ENCODE data around the gene PPP3R1. TPM values are rescaled to one million over a fixed set of nuclear protein-coding genes. Genes with fewer than 3 reads are reported as not detected.
A peak's percentile ranks its signal among the peaks of the same experiment; 100 is the strongest.

The PPP3R1 gene, protein sequence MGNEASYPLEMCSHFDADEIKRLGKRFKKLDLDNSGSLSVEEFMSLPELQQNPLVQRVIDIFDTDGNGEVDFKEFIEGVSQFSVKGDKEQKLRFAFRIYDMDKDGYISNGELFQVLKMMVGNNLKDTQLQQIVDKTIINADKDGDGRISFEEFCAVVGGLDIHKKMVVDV
- polyA plus RNA-seq (10.1 to 28.5 TPM (median 21.6 TPM) in 3 replicates), polyA minus RNA-seq (5.2 to 31.0 TPM (median 12.3 TPM) in 3 replicates)
- polyA plus RNA-seq (2011; ENCODE audit: low read depth): 36.9 TPM
- 14.2 and 29.6 TPM in 2 replicates for polyA plus RNA-seq (2011; cell fraction: cytosol; rRNA removed)
- 15.9 and 20.8 TPM in 2 replicates for polyA plus RNA-seq (2011; cell fraction: nucleus; rRNA removed)
- 29.9 and 37.5 TPM in 2 replicates for polyA plus RNA-seq (2012; ENCODE audit: low replicate concordance)
- polyA minus RNA-seq (2011; cell fraction: cytosol; rRNA and poly(A)+ RNA removed): 22.6 TPM
- polyA minus RNA-seq (2011; cell fraction: nucleus; rRNA and poly(A)+ RNA removed): 13.1 and 22.5 TPM in 2 replicates

DNA sequence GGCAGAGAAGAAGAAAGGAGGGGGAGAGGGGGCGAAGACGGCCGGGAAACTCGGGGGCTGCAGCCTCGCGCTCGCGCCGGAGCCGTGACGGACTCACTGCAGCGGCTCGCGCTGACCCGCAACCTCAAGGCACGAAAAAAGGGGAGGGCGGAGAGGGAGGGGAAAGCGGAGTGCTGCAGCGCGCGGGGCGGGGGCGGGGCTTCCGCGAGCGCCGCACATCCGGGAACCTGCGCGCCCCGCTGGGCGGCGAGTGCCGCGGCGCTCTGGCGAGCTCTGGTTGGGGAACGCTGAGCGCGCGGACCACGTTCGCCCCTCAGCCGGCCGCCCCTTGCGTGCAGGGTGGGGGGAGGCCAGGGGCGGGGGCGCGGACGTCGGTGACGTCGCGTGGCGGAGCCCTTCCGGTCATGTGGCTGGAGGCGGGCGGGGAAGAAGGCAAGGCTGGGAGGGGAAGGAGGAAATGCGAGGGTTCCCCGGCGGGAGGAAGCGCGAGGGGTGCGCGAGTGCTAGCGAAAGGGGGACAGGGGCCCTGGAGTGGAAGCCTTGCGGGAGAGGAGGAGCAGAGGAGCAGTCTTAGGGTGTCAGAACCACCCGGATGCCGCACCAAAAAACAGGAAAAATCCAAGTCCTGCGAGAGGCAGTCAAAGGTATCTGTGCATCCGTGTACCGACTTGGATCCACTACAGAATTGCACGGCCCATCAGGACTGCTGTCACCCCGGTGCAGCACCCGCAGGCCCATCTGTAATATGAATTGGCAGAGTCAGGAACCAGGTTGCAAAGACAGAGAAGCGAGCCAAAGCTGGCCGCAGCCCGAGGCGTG is at the start of gene PPP3R1:
TSS of gene PPP3R1 (minus strand) at position 133 of the 819 bp plus-strand sequence. CDS start 405 bp downstream, outside the sequence.
- Histone ChIP-seq H3K9me1 (ENCODE audit: control insufficient read depth, extremely low read depth, insufficient read depth, low read length) (no peaks in the 10 kb centered on the region), H4K20me1 (ENCODE audit: control insufficient read depth, extremely low read depth, insufficient read depth, low read length) (peaks cover 19% of the 10 kb centered on the region), H3K79me2 (ENCODE audit: control insufficient read depth, insufficient read depth, low read length) (peaks cover 47% of the 10 kb centered on the region), H3K27ac (ENCODE audit: control insufficient read depth, insufficient read depth, low read length) (peak within 1 kb of the TSS; percentile 97), H3K9ac (ENCODE audit: control insufficient read depth, extremely low read depth, insufficient read depth, low read length) (peak within 1 kb of the TSS; percentile 98), H3K27me3 (ENCODE audit: control insufficient read depth, extremely low read depth, insufficient read depth, low read length) (no peaks in the 10 kb centered on the region), H3K4me3 (ENCODE audit: control insufficient read depth in 2 of 3, extremely low read depth in 1 of 3, insufficient read depth in 2 of 3, low read depth in 1 of 3, low read length in 3 of 3) (peak within 1 kb of the TSS; percentile 73 to 99 (median 97)), H3K4me2 (ENCODE audit: control insufficient read depth, extremely low read depth, insufficient read depth, low read depth, low read length) (peak within 1 kb of the TSS; percentile 100), H3K4me1 (ENCODE audit: control insufficient read depth, extremely low read depth, insufficient read depth, low read length) (peaks cover 31% of the 10 kb centered on the region), H2AFZ (ENCODE audit: control insufficient read depth, low read length) (peak within 1 kb of the TSS; percentile 92), H3K36me3 (ENCODE audit: control insufficient read depth in 2 of 2, extremely low read depth in 1 of 2, insufficient read depth in 2 of 2, low read length in 2 of 2) (peaks cover 0 to 5% of the 10 kb centered on the region in 2 experiments), H3K9me3 (ENCODE audit: control insufficient read depth, low read depth, low read length) (no peaks in the 10 kb centered on the region)
- TF ChIP-seq EZH2 (IDR thresholded peaks at IDR 0.05; ENCODE audit: low read length): no peak
- TF ChIP-seq, protein P1, sequence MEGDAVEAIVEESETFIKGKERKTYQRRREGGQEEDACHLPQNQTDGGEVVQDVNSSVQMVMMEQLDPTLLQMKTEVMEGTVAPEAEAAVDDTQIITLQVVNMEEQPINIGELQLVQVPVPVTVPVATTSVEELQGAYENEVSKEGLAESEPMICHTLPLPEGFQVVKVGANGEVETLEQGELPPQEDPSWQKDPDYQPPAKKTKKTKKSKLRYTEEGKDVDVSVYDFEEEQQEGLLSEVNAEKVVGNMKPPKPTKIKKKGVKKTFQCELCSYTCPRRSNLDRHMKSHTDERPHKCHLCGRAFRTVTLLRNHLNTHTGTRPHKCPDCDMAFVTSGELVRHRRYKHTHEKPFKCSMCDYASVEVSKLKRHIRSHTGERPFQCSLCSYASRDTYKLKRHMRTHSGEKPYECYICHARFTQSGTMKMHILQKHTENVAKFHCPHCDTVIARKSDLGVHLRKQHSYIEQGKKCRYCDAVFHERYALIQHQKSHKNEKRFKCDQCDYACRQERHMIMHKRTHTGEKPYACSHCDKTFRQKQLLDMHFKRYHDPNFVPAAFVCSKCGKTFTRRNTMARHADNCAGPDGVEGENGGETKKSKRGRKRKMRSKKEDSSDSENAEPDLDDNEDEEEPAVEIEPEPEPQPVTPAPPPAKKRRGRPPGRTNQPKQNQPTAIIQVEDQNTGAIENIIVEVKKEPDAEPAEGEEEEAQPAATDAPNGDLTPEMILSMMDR (optimal IDR thresholded peaks at IDR 0.05 in 1 of 3, IDR thresholded peaks at IDR 0.05 in 1 of 3, conservative IDR thresholded peaks at IDR 0.05 in 1 of 3; ENCODE audit: extremely low read depth in 1 of 3, insufficient read depth in 2 of 3, low read length in 3 of 3): no peak
- FAIRE-seq: no peak
- DNase-seq (ENCODE audit: low read depth, low spot score): peak; percentile 49
- dilution Hi-C loops (cut with MboI; ENCODE audit: extremely low pct_ligation_motif_present, low sequenced_read_pairs): no loop called here

DNA sequence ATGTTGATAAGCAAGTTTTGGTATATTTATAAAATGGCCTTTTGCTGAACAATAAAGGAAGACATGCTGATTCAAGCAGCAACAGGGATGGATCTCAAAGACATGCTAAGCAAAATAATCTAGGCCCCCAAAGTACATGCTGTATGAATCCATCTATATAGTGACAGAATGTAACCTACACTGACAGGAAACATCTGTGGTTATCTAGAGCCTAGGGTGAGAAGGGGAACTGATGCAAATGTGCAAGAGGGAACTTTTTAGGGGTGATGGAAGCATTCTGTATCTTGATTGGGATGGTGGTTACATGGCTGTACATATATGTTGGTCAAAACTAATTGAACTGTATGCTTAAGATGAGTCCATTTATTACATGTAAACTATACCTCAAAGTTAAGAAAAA is 43.2 kb upstream of the PPP3R1 start:
- DNase-seq (ENCODE audit: low read depth, low spot score): no peak
- dilution Hi-C loops (cut with MboI; ENCODE audit: extremely low pct_ligation_motif_present, low sequenced_read_pairs): no loop called here
- Histone ChIP-seq H3K36me3 (ENCODE audit: control insufficient read depth in 2 of 2, extremely low read depth in 1 of 2, insufficient read depth in 2 of 2, low read length in 2 of 2) (no peaks in the 10 kb centered on the region), H4K20me1 (ENCODE audit: control insufficient read depth, extremely low read depth, insufficient read depth, low read length) (no peaks in the 10 kb centered on the region), H3K27ac (ENCODE audit: control insufficient read depth, insufficient read depth, low read length) (no peak overlapping the region), H2AFZ (ENCODE audit: control insufficient read depth, low read length) (no peak overlapping the region), H3K27me3 (ENCODE audit: control insufficient read depth, extremely low read depth, insufficient read depth, low read length) (no peaks in the 10 kb centered on the region), H3K79me2 (ENCODE audit: control insufficient read depth, insufficient read depth, low read length) (no peaks in the 10 kb centered on the region), H3K4me1 (ENCODE audit: control insufficient read depth, extremely low read depth, insufficient read depth, low read length) (no peaks in the 10 kb centered on the region), H3K4me3 (ENCODE audit: control insufficient read depth in 2 of 3, extremely low read depth in 1 of 3, insufficient read depth in 2 of 3, low read depth in 1 of 3, low read length in 3 of 3) (no peak overlapping the region), H3K9ac (ENCODE audit: control insufficient read depth, extremely low read depth, insufficient read depth, low read length) (no peak overlapping the region), H3K9me3 (ENCODE audit: control insufficient read depth, low read depth, low read length) (no peaks in the 10 kb centered on the region), H3K4me2 (ENCODE audit: control insufficient read depth, extremely low read depth, insufficient read depth, low read depth, low read length) (no peak overlapping the region), H3K9me1 (ENCODE audit: control insufficient read depth, extremely low read depth, insufficient read depth, low read length) (no peaks in the 10 kb centered on the region)
- TF ChIP-seq, protein P1 (optimal IDR thresholded peaks at IDR 0.05 in 1 of 3, IDR thresholded peaks at IDR 0.05 in 1 of 3, conservative IDR thresholded peaks at IDR 0.05 in 1 of 3; ENCODE audit: extremely low read depth in 1 of 3, insufficient read depth in 2 of 3, low read length in 3 of 3): no peak
- no peak for TF ChIP-seq EZH2 (IDR thresholded peaks at IDR 0.05; ENCODE audit: low read length)
- no peak for FAIRE-seq

Data from keratinocyte (primary cell).